ENCODE measurements around the gene GPRC5D.

GRCh38 chr12:12951504-12951903 is 466 bp downstream of the GPRC5D start:
- TF ChIP-seq CTCF (IDR thresholded peaks at IDR 0.05; ENCODE audit: low read depth, low read length) (no peak), POLR2A (IDR thresholded peaks at IDR 0.05; ENCODE audit: extremely low read depth, insufficient read length) (no peak), MAX (IDR thresholded peaks at IDR 0.05; ENCODE audit: low read depth, low read length) (no peak), MYC (IDR thresholded peaks at IDR 0.05; ENCODE audit: low read depth, low read length) (no peak)

Data from NB4 (cell line).